Esophagus squamous epithelium (tissue), 4 donors: ENCODE data around the gene MBD6.

Source experiments
- POLR2A ChIP-seq, 4 donors: fragments of 450-650 bp; IDR thresholded peaks; one replicate each; pipeline ENCODE4 v1.6.1; 2017; ENCODE audit warnings: antibody characterized with exemption in 4 of 4, mild to moderate bottlenecking in 4 of 4, moderate library complexity in 3 of 4
- TF ChIP-seq, protein P1 (sequence below), 6 experiments: fragments of 450-650 bp in 4 of 6; fragments of 200-600 bp in 2 of 6; sonication (generic) in 2 of 6; IDR thresholded peaks; one replicate each; pipeline ENCODE4 v1.5.1; 2016 to 2019; ENCODE audit warnings: antibody characterized with exemption in 6 of 6, mild to moderate bottlenecking in 4 of 6, moderate library complexity in 4 of 6

DNA sequence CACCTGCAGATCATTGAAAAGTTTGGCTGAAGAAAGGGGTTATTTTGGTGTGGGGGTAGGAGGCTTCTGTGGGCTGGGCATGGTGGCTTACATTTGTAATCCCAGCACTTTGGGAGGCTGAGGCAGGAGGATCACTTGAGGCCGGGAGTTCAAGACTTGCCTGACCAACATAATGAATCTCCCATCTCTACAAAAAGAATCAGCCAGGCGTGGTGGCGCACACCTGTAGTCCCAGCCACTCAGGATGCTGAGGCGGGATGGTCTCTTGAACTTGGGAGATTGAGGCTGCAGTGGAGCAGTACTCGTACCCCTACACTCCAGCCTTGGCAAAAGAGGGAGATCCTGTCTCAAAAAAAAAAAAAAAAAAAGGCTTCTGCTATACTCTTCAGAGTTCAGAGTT, 9.4 kb upstream of the MBD6 start:
- TF ChIP-seq, protein P1, sequence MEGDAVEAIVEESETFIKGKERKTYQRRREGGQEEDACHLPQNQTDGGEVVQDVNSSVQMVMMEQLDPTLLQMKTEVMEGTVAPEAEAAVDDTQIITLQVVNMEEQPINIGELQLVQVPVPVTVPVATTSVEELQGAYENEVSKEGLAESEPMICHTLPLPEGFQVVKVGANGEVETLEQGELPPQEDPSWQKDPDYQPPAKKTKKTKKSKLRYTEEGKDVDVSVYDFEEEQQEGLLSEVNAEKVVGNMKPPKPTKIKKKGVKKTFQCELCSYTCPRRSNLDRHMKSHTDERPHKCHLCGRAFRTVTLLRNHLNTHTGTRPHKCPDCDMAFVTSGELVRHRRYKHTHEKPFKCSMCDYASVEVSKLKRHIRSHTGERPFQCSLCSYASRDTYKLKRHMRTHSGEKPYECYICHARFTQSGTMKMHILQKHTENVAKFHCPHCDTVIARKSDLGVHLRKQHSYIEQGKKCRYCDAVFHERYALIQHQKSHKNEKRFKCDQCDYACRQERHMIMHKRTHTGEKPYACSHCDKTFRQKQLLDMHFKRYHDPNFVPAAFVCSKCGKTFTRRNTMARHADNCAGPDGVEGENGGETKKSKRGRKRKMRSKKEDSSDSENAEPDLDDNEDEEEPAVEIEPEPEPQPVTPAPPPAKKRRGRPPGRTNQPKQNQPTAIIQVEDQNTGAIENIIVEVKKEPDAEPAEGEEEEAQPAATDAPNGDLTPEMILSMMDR (IDR thresholded peaks at IDR 0.05): no peak
- no peak for TF ChIP-seq POLR2A (IDR thresholded peaks at IDR 0.05)
